Upper lobe of right lung (tissue), 1 donor: ENCODE measurements around the gene SPC24. TPM values are rescaled to one million over a fixed set of nuclear protein-coding genes. Genes with fewer than 3 reads are reported as not detected.

ENCODE experiments used
- ATAC-seq: fragments of 200-7000 bp; cut with Tn5 transposase; one replicate; pipeline ENCODE4 v1.9.1; 2020; ENCODE audit warnings: mild to moderate bottlenecking, moderate library complexity
- DNase-seq: peaks from one replicate; pipeline ENCODE4 v3.0.0-alpha.2; 2020
- H3K27ac ChIP-seq: fragments of 200-600 bp; one replicate; pipeline ENCODE4 v1.8.0; 2022
- H3K27me3 ChIP-seq: fragments of 200-600 bp; one replicate; pipeline ENCODE4 v1.8.0; 2022; ENCODE audit warnings: mild to moderate bottlenecking
- H3K36me3 ChIP-seq: fragments of 200-600 bp; one replicate; pipeline ENCODE4 v1.8.0; 2022
- H3K4me1 ChIP-seq: fragments of 200-600 bp; one replicate; pipeline ENCODE4 v1.8.0; 2022
- H3K4me3 ChIP-seq: fragments of 200-600 bp; one replicate; pipeline ENCODE4 v1.8.0; 2022; ENCODE audit warnings: mild to moderate bottlenecking
- H3K9me3 ChIP-seq: fragments of 200-600 bp; one replicate; pipeline ENCODE4 v1.8.0; 2022
- CTCF ChIP-seq: fragments of 200-600 bp; IDR thresholded peaks from one replicate; pipeline ENCODE4 v1.8.0; 2022; ENCODE audit warnings: antibody characterized with exemption
- intact Hi-C: fragments of 100-400 bp; cut with DNase I; formaldehyde crosslinking; loops from one replicate; pipeline ENCODE4 v1.11.0; 2022
- total RNA-seq: library from RNA; stranded (reverse); fragmentation: NEBNext Ultra II Directional; extraction: Animal tissue kit (Norgen Biotek cat#: 25700); gene quantifications from one replicate; pipeline ENCODE4 v1.2.1, GENCODE V29; 2021
- donor health status: DM: no; HTN: yes; CAD: no; lungs with severe emphysema.

The SPC24 gene
- total RNA-seq, 1 donor from 2014 or later: 1.1 TPM

- Histone ChIP-seq H3K9me3 (no peaks in the 10 kb centered on the region), H3K27ac (peak overlapping the region; percentile 43), H3K36me3 (no peaks in the 10 kb centered on the region), H3K4me3 (no peak overlapping the region), H3K27me3 (no peaks in the 10 kb centered on the region), H3K4me1 (peaks cover 27% of the 10 kb centered on the region)
- intact Hi-C loops: no loop called here
- DNase-seq (no peak), ATAC-seq (peak; percentile 39)
- no peak for TF ChIP-seq CTCF
Observed at GRCh38 chr19:11152318-11153062, 3.1 kb downstream of the SPC24 start.

- DNase-seq (no peak), ATAC-seq (no peak)
- H3K27ac ChIP-seq: peak overlapping the region; percentile 43
- H3K4me3 ChIP-seq: no peak overlapping the region
- H3K27me3 ChIP-seq: no peaks in the 10 kb centered on the region
- H3K36me3 ChIP-seq: no peaks in the 10 kb centered on the region
- H3K4me1 ChIP-seq: peaks cover 21% of the 10 kb centered on the region
- intact Hi-C loops: no loop called here
- TF ChIP-seq CTCF: no peak
- no peaks in the 10 kb centered on the region for H3K9me3 ChIP-seq
Observed at GRCh38 chr19:11151181-11151580, 4.4 kb downstream of the SPC24 start.

GRCh38 chr19:11148001-11148400, 7.6 kb downstream of the SPC24 start:
- no peak for TF ChIP-seq CTCF
- intact Hi-C loops: no loop called here
- H3K36me3 ChIP-seq: no peaks in the 10 kb centered on the region

GRCh38 chr19:11145536-11145924, 10.1 kb downstream of the SPC24 start:
- ATAC-seq (no peak), DNase-seq (no peak)
- TF ChIP-seq CTCF: no peak
- Histone ChIP-seq H3K27ac (peak overlapping the region; percentile 98), H3K27me3 (no peaks in the 10 kb centered on the region), H3K9me3 (no peaks in the 10 kb centered on the region), H3K4me1 (peaks cover 31% of the 10 kb centered on the region), H3K36me3 (no peaks in the 10 kb centered on the region), H3K4me3 (no peak overlapping the region)
- intact Hi-C loops: no loop called here

More at GRCh38 chr19:11148001-11148400, 7.6 kb downstream of the SPC24 start:
- no peaks in the 10 kb centered on the region for H3K27me3 ChIP-seq
- H3K4me3 ChIP-seq: no peak overlapping the region
- no peak overlapping the region for H3K27ac ChIP-seq
- DNase-seq (no peak), ATAC-seq (no peak)
- no peaks in the 10 kb centered on the region for H3K9me3 ChIP-seq
- peaks cover 27% of the 10 kb centered on the region for H3K4me1 ChIP-seq

- Histone ChIP-seq H3K9me3 (no peaks in the 10 kb centered on the region), H3K27ac (peak overlapping the region; percentile 98), H3K27me3 (no peaks in the 10 kb centered on the region), H3K36me3 (no peaks in the 10 kb centered on the region), H3K4me3 (peak overlapping the region; percentile 31), H3K4me1 (peaks cover 54% of the 10 kb centered on the region)
- TF ChIP-seq CTCF: no peak
- DNase-seq: peak; percentile 95
- intact Hi-C loops: no loop called here
- peak; percentile 81 for ATAC-seq
Observed at GRCh38 chr19:11142528-11143171, 12.9 kb downstream of the SPC24 start.
